T-helper 17 cell (primary cell): ENCODE results near the gene KPNA1. TPM values are rescaled to one million over a fixed set of nuclear protein-coding genes. Genes with fewer than 3 reads are reported as not detected.

Experiments used
- ATAC-seq: fragments of 150-1000 bp; cut with Tn5 transposase; 2 replicates; pipeline ENCODE4 v1.10.0; 2021; ENCODE audit warnings: mild to moderate bottlenecking, moderate library complexity
- DNase-seq, 3 donors: peaks; one replicate each; pipeline versions ENCODE4 v3.0.0 to v3.0.0-alpha.2; 2020 to 2021
- H3K9me3 ChIP-seq: one replicate; pipeline ENCODE4 v1.7.0; 2013; ENCODE audit warnings: low read length, mild to moderate bottlenecking; ENCODE audit not compliant: control insufficient read depth, poor library complexity, severe bottlenecking
- H3K27ac Mint-ChIP-seq: one replicate; pipeline ENCODE4 v1.8.0; 2022; ENCODE audit warnings: mild to moderate bottlenecking, moderate library complexity, mixed read lengths
- H3K27me3 Mint-ChIP-seq: one replicate; pipeline ENCODE4 v1.8.0; 2022; ENCODE audit warnings: mixed read lengths
- H3K36me3 Mint-ChIP-seq: one replicate; pipeline ENCODE4 v1.8.0; 2022; ENCODE audit warnings: low read depth, mixed read lengths
- H3K4me1 Mint-ChIP-seq: one replicate; pipeline ENCODE4 v1.8.0; 2022; ENCODE audit warnings: mild to moderate bottlenecking, mixed read lengths
- H3K4me3 Mint-ChIP-seq: one replicate; pipeline ENCODE4 v1.8.0; 2022; ENCODE audit warnings: mild to moderate bottlenecking, moderate library complexity, mixed read lengths
- total RNA-seq, 4 donors: library from RNA in 2 of 4; stranded (reverse) in 2 of 4; gene quantifications; one replicate each; pipeline ENCODE4 v1.2.3 and lab custom pipeline; 2022 to 2026

KPNA1 gene
- total RNA-seq, 2 donors from 2014 or later = 50.5 to 55.6 TPM

GRCh38 chr3:122395582-122395981, 119.2 kb downstream of the KPNA1 start:
- no peak for ATAC-seq
- no peak for DNase-seq
- H3K9me3 ChIP-seq = no peaks in the 10 kb centered on the region
- peaks cover 6% of the 10 kb centered on the region for H3K4me1 Mint-ChIP-seq
- H3K27ac Mint-ChIP-seq = no peak overlapping the region
- H3K36me3 Mint-ChIP-seq = no peaks in the 10 kb centered on the region
- no peaks in the 10 kb centered on the region for H3K27me3 Mint-ChIP-seq
- no peak overlapping the region for H3K4me3 Mint-ChIP-seq

GRCh38 chr3:122394173-122394572, 120.6 kb downstream of the KPNA1 start:
- Mint-ChIP-seq H3K27me3 (no peaks in the 10 kb centered on the region), H3K27ac (no peak overlapping the region), H3K4me3 (no peak overlapping the region), H3K36me3 (no peaks in the 10 kb centered on the region), H3K4me1 (peaks cover 6% of the 10 kb centered on the region)
- ATAC-seq (no peak), DNase-seq (no peak)
- H3K9me3 ChIP-seq = no peaks in the 10 kb centered on the region

GRCh38 chr3:122392868-122393844, 121.6 kb downstream of the KPNA1 start:
- no peaks in the 10 kb centered on the region for H3K9me3 ChIP-seq
- H3K4me3 Mint-ChIP-seq = no peak overlapping the region
- H3K36me3 Mint-ChIP-seq = peaks cover 3% of the 10 kb centered on the region
- peaks cover 12% of the 10 kb centered on the region for H3K4me1 Mint-ChIP-seq
- no peaks in the 10 kb centered on the region for H3K27me3 Mint-ChIP-seq
- no peak overlapping the region for H3K27ac Mint-ChIP-seq
- peak; percentile 70 for ATAC-seq
- DNase-seq = no peak

- H3K27ac Mint-ChIP-seq = no peak overlapping the region
- H3K4me1 Mint-ChIP-seq = peaks cover 15% of the 10 kb centered on the region
- ATAC-seq (no peak), DNase-seq (no peak)
- no peaks in the 10 kb centered on the region for H3K9me3 ChIP-seq
- no peaks in the 10 kb centered on the region for H3K27me3 Mint-ChIP-seq
- H3K4me3 Mint-ChIP-seq = no peak overlapping the region
- peaks cover 11% of the 10 kb centered on the region for H3K36me3 Mint-ChIP-seq
Observed at GRCh38 chr3:122391681-122392446, 122.9 kb downstream of the KPNA1 start.

GRCh38 chr3:122390665-122391064, 124.1 kb downstream of the KPNA1 start:
- Mint-ChIP-seq H3K4me1 (peaks cover 23% of the 10 kb centered on the region), H3K27ac (no peak overlapping the region), H3K27me3 (no peaks in the 10 kb centered on the region), H3K36me3 (peaks cover 11% of the 10 kb centered on the region), H3K4me3 (no peak overlapping the region)
- H3K9me3 ChIP-seq = no peaks in the 10 kb centered on the region
- no peak for ATAC-seq
- no peak for DNase-seq

GRCh38 chr3:122389892-122390291, 124.8 kb downstream of the KPNA1 start:
- H3K36me3 Mint-ChIP-seq = peaks cover 11% of the 10 kb centered on the region

GRCh38 chr3:122389197-122389596, 125.5 kb downstream of the KPNA1 start:
- peaks cover 30% of the 10 kb centered on the region for H3K4me1 Mint-ChIP-seq
- H3K9me3 ChIP-seq = no peaks in the 10 kb centered on the region
- no peak for DNase-seq
- peaks cover 11% of the 10 kb centered on the region for H3K36me3 Mint-ChIP-seq
- no peak overlapping the region for H3K4me3 Mint-ChIP-seq
- ATAC-seq = no peak
- H3K27me3 Mint-ChIP-seq = no peaks in the 10 kb centered on the region
- H3K27ac Mint-ChIP-seq = no peak overlapping the region

More at GRCh38 chr3:122389892-122390291, 124.8 kb downstream of the KPNA1 start:
- Mint-ChIP-seq H3K4me1 (peaks cover 24% of the 10 kb centered on the region), H3K27me3 (no peaks in the 10 kb centered on the region), H3K4me3 (no peak overlapping the region), H3K27ac (no peak overlapping the region)
- no peaks in the 10 kb centered on the region for H3K9me3 ChIP-seq
- DNase-seq = no peak
- ATAC-seq = no peak

GRCh38 chr3:122387709-122388108, 127.0 kb downstream of the KPNA1 start:
- no peaks in the 10 kb centered on the region for H3K9me3 ChIP-seq
- H3K4me3 Mint-ChIP-seq = no peak overlapping the region
- no peaks in the 10 kb centered on the region for H3K27me3 Mint-ChIP-seq
- peaks cover 37% of the 10 kb centered on the region for H3K4me1 Mint-ChIP-seq
- H3K36me3 Mint-ChIP-seq = peaks cover 11% of the 10 kb centered on the region
- DNase-seq (no peak), ATAC-seq (no peak)
- H3K27ac Mint-ChIP-seq = no peak overlapping the region

GRCh38 chr3:122383771-122384697, 130.7 kb downstream of the KPNA1 start, which contains the start of gene FAM162A:
FAM162A (plus strand) TSS chr3:122384182; CDS start chr3:122384266, 84 bp downstream.
- Mint-ChIP-seq H3K27ac (peak within 1 kb of the TSS; percentile 94), H3K36me3 (peaks cover 14% of the 10 kb centered on the region), H3K4me3 (peak within 1 kb of the TSS; percentile 94), H3K4me1 (peaks cover 40% of the 10 kb centered on the region), H3K27me3 (no peaks in the 10 kb centered on the region)
- ATAC-seq = peak; percentile 95
- no peaks in the 10 kb centered on the region for H3K9me3 ChIP-seq
- DNase-seq = peak; percentile 90 to 92 (median 92)

GRCh38 chr3:122382888-122383666, 131.7 kb downstream of the KPNA1 start, which contains the start of gene MIX23:
MIX23 (minus strand) TSS chr3:122383231; CDS start chr3:122383224, 7 bp downstream.
- Mint-ChIP-seq H3K27me3 (no peaks in the 10 kb centered on the region), H3K36me3 (peaks cover 10% of the 10 kb centered on the region), H3K4me1 (peaks cover 37% of the 10 kb centered on the region), H3K27ac (peak within 1 kb of the TSS; percentile 94), H3K4me3 (peak within 1 kb of the TSS; percentile 94)
- no peaks in the 10 kb centered on the region for H3K9me3 ChIP-seq
- ATAC-seq = peak; percentile 64
- DNase-seq = peak; percentile 71 to 75 (median 75)

GRCh38 chr3:122377975-122378374, 136.8 kb downstream of the KPNA1 start:
- Mint-ChIP-seq H3K27me3 (no peaks in the 10 kb centered on the region), H3K4me1 (peaks cover 23% of the 10 kb centered on the region), H3K4me3 (no peak overlapping the region), H3K36me3 (peaks cover 17% of the 10 kb centered on the region), H3K27ac (no peak overlapping the region)
- no peaks in the 10 kb centered on the region for H3K9me3 ChIP-seq
- no peak for ATAC-seq
- no peak for DNase-seq

GRCh38 chr3:122374034-122374433, 140.7 kb downstream of the KPNA1 start:
- no peaks in the 10 kb centered on the region for H3K9me3 ChIP-seq
- Mint-ChIP-seq H3K4me1 (peaks cover 19% of the 10 kb centered on the region), H3K4me3 (no peak overlapping the region), H3K27ac (no peak overlapping the region), H3K36me3 (peaks cover 19% of the 10 kb centered on the region), H3K27me3 (no peaks in the 10 kb centered on the region)
- no peak for ATAC-seq
- DNase-seq = no peak
